Mucosa of descending colon (tissue), 3 donors: ENCODE results near the gene ZNF217. TPM values are rescaled to one million over a fixed set of nuclear protein-coding genes. Genes with fewer than 3 reads are reported as not detected.
"Not testable (repeated sequence)": the region's sequence is repeated elsewhere in the genome, so short reads cannot be mapped to it uniquely, and the experiment has no call there.

Source experiments
- ATAC-seq: fragments of 200-7000 bp; cut with Tn5 transposase; one replicate; pipeline ENCODE4 v1.9.1; 2020; ENCODE audit warnings: mild to moderate bottlenecking, moderate library complexity
- DNase-seq, 3 donors: peaks; one replicate each; pipeline ENCODE4 v3.0.0-alpha.2; 2020
- H3K36me3 ChIP-seq: fragments of 200-600 bp; one replicate; pipeline ENCODE4 v1.8.0; 2021; ENCODE audit warnings: low read depth, mild to moderate bottlenecking
- H3K4me1 ChIP-seq: fragments of 200-600 bp; one replicate; pipeline ENCODE4 v1.8.0; 2021; ENCODE audit warnings: low read depth, mild to moderate bottlenecking
- H3K4me3 ChIP-seq: fragments of 200-600 bp; one replicate; pipeline ENCODE4 v1.8.0; 2021; ENCODE audit warnings: mild to moderate bottlenecking
- H3K9me3 ChIP-seq: fragments of 200-600 bp; one replicate; pipeline ENCODE4 v1.8.0; 2021; ENCODE audit warnings: mild to moderate bottlenecking
- CTCF ChIP-seq: fragments of 200-600 bp; IDR thresholded peaks from one replicate; pipeline ENCODE4 v1.8.0; 2022; ENCODE audit warnings: antibody characterized with exemption, mild to moderate bottlenecking
- intact Hi-C, 2 donors: fragments of 100-400 bp; cut with DNase I in 1 of 2; cut with micrococcal nuclease in 1 of 2; formaldehyde crosslinking; loops; one replicate each; pipeline versions ENCODE4 v1.11.0 to v1.11.1; 2022; cut with DNase I, micrococcal nuclease
- total RNA-seq, 3 donors: library from RNA; stranded (reverse); fragmentation: NEBNext Ultra II Directional in 2 of 3; extraction: Animal tissue kit (Norgen Biotek cat#: 25700) in 2 of 3; gene quantifications; one replicate each; pipeline versions ENCODE4 v1.2.1 to v1.2.4, GENCODE V29; 2021 to 2023
- donor health status: DM: no; HTN: no; CAD: no; lungs with moderate emphysema.
- donor health status: DM: no; HTN: no; CAD: no.
- donor health status: DM: no; HTN: yes; CAD: no.

ZNF217 gene
- total RNA-seq, 3 donors from 2014 or later = 38.9 to 79.8 (median 78.2) TPM

GRCh38 chr20:53569606-53570307, 23.9 kb downstream of the ZNF217 start:
- no peak overlapping the region for H3K4me3 ChIP-seq
- peaks cover 1% of the 10 kb centered on the region for H3K36me3 ChIP-seq
- no peaks in the 10 kb centered on the region for H3K4me1 ChIP-seq
- ATAC-seq (no peak), DNase-seq (no peak)
- TF ChIP-seq CTCF = no peak
- intact Hi-C loops = loop anchor here in 1 of 2 donors (10.0 kb wide), 2 partner anchors 305 to 375 kb away; no protein-coding TSS in a partner anchor
- no peaks in the 10 kb centered on the region for H3K9me3 ChIP-seq

- ATAC-seq (no peak), DNase-seq (no peak)
- no peak for TF ChIP-seq CTCF
- intact Hi-C loops = no loop called here
- H3K4me3 ChIP-seq = no peak overlapping the region
- H3K9me3 ChIP-seq = no peaks in the 10 kb centered on the region
- no peaks in the 10 kb centered on the region for H3K36me3 ChIP-seq
- no peaks in the 10 kb centered on the region for H3K4me1 ChIP-seq
Observed at GRCh38 chr20:53569005-53569404, 24.6 kb downstream of the ZNF217 start.

GRCh38 chr20:53568351-53568750, 25.3 kb downstream of the ZNF217 start:
- DNase-seq (no peak), ATAC-seq (no peak)
- intact Hi-C loops = no loop called here
- H3K4me3 ChIP-seq = no peak overlapping the region
- no peaks in the 10 kb centered on the region for H3K4me1 ChIP-seq
- no peaks in the 10 kb centered on the region for H3K36me3 ChIP-seq
- no peak for TF ChIP-seq CTCF
- no peaks in the 10 kb centered on the region for H3K9me3 ChIP-seq

- no peak for TF ChIP-seq CTCF
Observed at GRCh38 chr20:53567379-53567917, 26.2 kb downstream of the ZNF217 start.

GRCh38 chr20:53566623-53567022, 27.0 kb downstream of the ZNF217 start:
- DNase-seq, H3K36me3 ChIP-seq, intact Hi-C loops: not testable (repeated sequence)

More at GRCh38 chr20:53567379-53567917, 26.2 kb downstream of the ZNF217 start:
- intact Hi-C loops = no loop called here
- no peak for DNase-seq
- no peaks in the 10 kb centered on the region for H3K9me3 ChIP-seq
- no peak overlapping the region for H3K4me3 ChIP-seq
- H3K36me3 ChIP-seq = no peaks in the 10 kb centered on the region
- ATAC-seq = no peak
- H3K4me1 ChIP-seq = no peaks in the 10 kb centered on the region

GRCh38 chr20:53565254-53565653, 28.4 kb downstream of the ZNF217 start:
- Histone ChIP-seq H3K4me3 (no peak overlapping the region), H3K4me1 (no peaks in the 10 kb centered on the region), H3K36me3 (no peaks in the 10 kb centered on the region), H3K9me3 (no peaks in the 10 kb centered on the region)
- no peak for TF ChIP-seq CTCF
- ATAC-seq (no peak), DNase-seq (no peak)
- intact Hi-C loops = no loop called here

More at GRCh38 chr20:53566623-53567022, 27.0 kb downstream of the ZNF217 start:
- H3K4me3 ChIP-seq, H3K4me1 ChIP-seq, ATAC-seq, H3K9me3 ChIP-seq: not testable (repeated sequence)

- ATAC-seq, intact Hi-C loops, DNase-seq, H3K4me1 ChIP-seq, H3K36me3 ChIP-seq, H3K4me3 ChIP-seq, H3K9me3 ChIP-seq: not testable (repeated sequence)
Observed at GRCh38 chr20:53562104-53562764, 31.4 kb downstream of the ZNF217 start.
